Gastrocnemius medialis (tissue), 4 donors: ENCODE data around the gene OGG1.

Source experiments
- CTCF ChIP-seq, 5 experiments: fragments of 450-650 bp in 3 of 5; fragments of 200-600 bp in 2 of 5; sonication (generic) in 2 of 5; IDR thresholded peaks in 4 of 5; conservative IDR thresholded peaks in 1 of 5; 1 replicate in 4 of 5; 2 replicates in 1 of 5; pipeline ENCODE4 v1.5.1; 2016 to 2019; ENCODE audit warnings: antibody characterized with exemption in 5 of 5, mild to moderate bottlenecking in 3 of 5, moderate library complexity in 3 of 5
- POLR2A ChIP-seq, 2 donors: fragments of 450-650 bp; IDR thresholded peaks; one replicate each; pipeline ENCODE4 v1.6.1; 2017; ENCODE audit warnings: antibody characterized with exemption in 2 of 2, mild to moderate bottlenecking in 2 of 2, moderate library complexity in 2 of 2

- TF ChIP-seq CTCF (IDR thresholded peaks at IDR 0.05 in 4 of 5, conservative IDR thresholded peaks at IDR 0.05 in 1 of 5) (no peak), POLR2A (IDR thresholded peaks at IDR 0.05) (no peak)
Measured at GRCh38 chr3:9768141-9768775, 18.5 kb downstream of the OGG1 start.
